ENCODE results near the gene R3HDM2. TPM values are rescaled to one million over a fixed set of nuclear protein-coding genes. Genes with fewer than 3 reads are reported as not detected.
A peak's percentile ranks its signal among the peaks of the same experiment; 100 is the strongest.

Gene R3HDM2
- total RNA-seq, 1 donor from 2014 or later = 86.8 TPM

- H3K4me3 Mint-ChIP-seq (ENCODE audit: low read depth) = peak overlapping the region; percentile 23
Measured at GRCh38 chr12:57474430-57474829, 43.6 kb upstream of the R3HDM2 start.

DNA sequence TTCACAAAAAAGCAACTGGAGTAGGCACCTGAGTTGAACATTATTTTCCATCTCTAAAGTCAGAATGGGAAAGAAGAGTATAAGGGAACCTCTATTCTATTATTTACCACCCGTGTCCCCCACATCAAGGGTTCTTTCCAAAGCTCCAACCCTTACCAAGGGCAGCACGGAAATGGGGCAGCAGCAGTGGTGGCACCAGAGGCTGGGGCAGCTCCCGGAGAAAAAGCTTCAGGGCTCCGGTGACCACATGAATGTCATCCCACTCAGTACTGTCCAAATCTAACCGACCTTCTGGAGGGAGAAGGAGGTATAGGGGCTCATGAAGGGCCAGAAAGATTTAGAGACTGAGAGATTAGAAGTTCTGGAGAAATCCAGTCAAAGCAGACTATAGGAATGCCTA, 43.0 kb upstream of the R3HDM2 start:
- Mint-ChIP-seq H3K9me3 (ENCODE audit: low read depth) (no peaks in the 10 kb centered on the region), H3K27ac (no peak overlapping the region), H3K4me1 (ENCODE audit: low read depth) (peaks cover 6% of the 10 kb centered on the region), H3K36me3 (ENCODE audit: insufficient read depth) (no peaks in the 10 kb centered on the region), H3K4me3 (ENCODE audit: low read depth) (no peak overlapping the region), H3K27me3 (peaks cover 83% of the 10 kb centered on the region)
- no peak for TF ChIP-seq CTCF (IDR thresholded peaks at IDR 0.05; ENCODE audit: unreplicated experiment)
- no peak for DNase-seq (ENCODE audit: low spot score, unreplicated experiment)

More at GRCh38 chr12:57474430-57474829, 43.6 kb upstream of the R3HDM2 start:
- H3K36me3 Mint-ChIP-seq (ENCODE audit: insufficient read depth) = no peaks in the 10 kb centered on the region
- H3K9me3 Mint-ChIP-seq (ENCODE audit: low read depth) = no peaks in the 10 kb centered on the region
- TF ChIP-seq CTCF (IDR thresholded peaks at IDR 0.05; ENCODE audit: unreplicated experiment) = no peak
- DNase-seq (ENCODE audit: low spot score, unreplicated experiment) = no peak
- H3K27me3 Mint-ChIP-seq = peaks cover 84% of the 10 kb centered on the region
- peaks cover 6% of the 10 kb centered on the region for H3K4me1 Mint-ChIP-seq (ENCODE audit: low read depth)
- H3K27ac Mint-ChIP-seq = no peak overlapping the region

DNA sequence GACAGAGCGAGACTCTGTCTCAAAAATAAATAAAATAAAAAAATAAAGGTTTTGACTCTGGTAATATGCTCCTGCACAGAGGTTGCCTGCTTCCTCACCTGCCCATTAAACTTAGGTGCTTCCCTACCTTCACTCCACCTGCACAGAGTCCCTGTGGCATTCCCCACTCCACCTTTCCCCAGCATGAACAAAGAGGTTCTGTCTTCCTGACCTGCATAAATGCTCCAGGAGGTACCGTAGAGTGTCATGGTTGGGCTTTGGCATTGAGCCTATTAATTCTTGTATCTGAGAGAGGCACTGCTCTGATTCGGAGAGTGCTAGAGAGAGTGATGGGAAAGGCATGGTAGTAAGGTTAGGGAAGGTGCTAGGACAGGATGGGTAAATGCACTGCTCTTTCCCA, 42.5 kb upstream of the R3HDM2 start:
- no peak overlapping the region for H3K27ac Mint-ChIP-seq
- DNase-seq (ENCODE audit: low spot score, unreplicated experiment) = no peak
- no peaks in the 10 kb centered on the region for H3K36me3 Mint-ChIP-seq (ENCODE audit: insufficient read depth)
- H3K4me1 Mint-ChIP-seq (ENCODE audit: low read depth) = peaks cover 6% of the 10 kb centered on the region
- H3K27me3 Mint-ChIP-seq = peaks cover 83% of the 10 kb centered on the region
- no peak overlapping the region for H3K4me3 Mint-ChIP-seq (ENCODE audit: low read depth)
- H3K9me3 Mint-ChIP-seq (ENCODE audit: low read depth) = no peaks in the 10 kb centered on the region
- TF ChIP-seq CTCF (IDR thresholded peaks at IDR 0.05; ENCODE audit: unreplicated experiment) = no peak

DNA sequence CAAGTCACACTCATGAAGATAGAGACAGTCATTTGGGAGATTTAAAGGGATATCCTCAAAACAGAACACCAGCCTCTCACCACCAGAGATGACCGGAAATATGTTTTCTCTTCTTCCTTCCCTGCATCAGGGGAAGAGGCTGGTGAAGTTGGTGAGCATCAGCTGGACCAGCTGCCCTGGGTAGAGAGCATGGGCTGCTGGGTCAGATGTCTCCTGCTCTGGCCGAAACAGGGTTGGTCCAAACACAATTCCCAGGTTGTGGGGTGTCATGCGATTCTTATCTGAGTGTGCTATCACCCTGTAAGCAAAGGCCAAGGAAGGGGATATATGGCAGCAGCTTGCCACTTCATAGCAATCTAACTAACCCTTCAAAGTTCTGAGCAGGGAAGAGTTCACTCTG, 41.5 kb upstream of the R3HDM2 start:
- peaks cover 83% of the 10 kb centered on the region for H3K27me3 Mint-ChIP-seq
- no peaks in the 10 kb centered on the region for H3K36me3 Mint-ChIP-seq (ENCODE audit: insufficient read depth)
- H3K4me3 Mint-ChIP-seq (ENCODE audit: low read depth) = no peak overlapping the region
- H3K4me1 Mint-ChIP-seq (ENCODE audit: low read depth) = peaks cover 6% of the 10 kb centered on the region
- H3K27ac Mint-ChIP-seq = no peak overlapping the region
- no peak for TF ChIP-seq CTCF (IDR thresholded peaks at IDR 0.05; ENCODE audit: unreplicated experiment)
- H3K9me3 Mint-ChIP-seq (ENCODE audit: low read depth) = no peaks in the 10 kb centered on the region
- DNase-seq (ENCODE audit: low spot score, unreplicated experiment) = no peak

DNA sequence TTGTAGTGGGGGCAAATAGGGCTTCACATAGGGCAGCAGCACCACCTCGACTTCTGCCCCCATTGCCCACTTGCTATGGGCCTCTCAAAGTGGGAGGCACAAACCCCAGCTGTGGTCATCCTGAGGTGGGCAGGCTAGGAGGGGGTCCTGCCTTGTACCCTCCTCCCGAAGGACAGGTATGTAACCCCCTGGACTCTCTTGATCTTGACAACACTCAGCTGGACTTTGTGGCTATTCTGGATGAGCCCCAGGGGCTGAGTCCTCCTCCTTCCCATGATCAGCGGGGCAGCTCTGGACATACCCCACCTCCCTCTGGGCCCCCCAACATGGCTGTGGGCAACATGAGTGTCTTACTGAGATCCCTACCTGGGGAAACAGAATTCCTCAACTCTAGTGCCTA, 40.8 kb upstream of the R3HDM2 start:
- no peak for TF ChIP-seq CTCF (IDR thresholded peaks at IDR 0.05; ENCODE audit: unreplicated experiment)
- no peaks in the 10 kb centered on the region for H3K36me3 Mint-ChIP-seq (ENCODE audit: insufficient read depth)
- peaks cover 82% of the 10 kb centered on the region for H3K27me3 Mint-ChIP-seq
- no peak for DNase-seq (ENCODE audit: low spot score, unreplicated experiment)
- no peak overlapping the region for H3K4me3 Mint-ChIP-seq (ENCODE audit: low read depth)
- no peaks in the 10 kb centered on the region for H3K9me3 Mint-ChIP-seq (ENCODE audit: low read depth)
- peaks cover 6% of the 10 kb centered on the region for H3K4me1 Mint-ChIP-seq (ENCODE audit: low read depth)
- H3K27ac Mint-ChIP-seq = no peak overlapping the region

All from progenitor cell of endocrine pancreas (in vitro differentiated cells).